Measurements from ENCODE around the gene ZNF442.
"Not testable (repeated sequence)": the region's sequence is repeated elsewhere in the genome, so short reads cannot be mapped to it uniquely, and the experiment has no call there.

Gene ZNF442

GRCh38 chr19:12331211-12331941, 34.1 kb downstream of the ZNF442 start:
- FAIRE-seq = no peak
- DNase-seq (ENCODE audit: insufficient read length, low spot score) = no peak

- FAIRE-seq (no peak), DNase-seq (ENCODE audit: insufficient read length, low spot score) (no peak)
Observed at GRCh38 chr19:12330340-12330739, 35.1 kb downstream of the ZNF442 start.

GRCh38 chr19:12325690-12326089, 39.8 kb downstream of the ZNF442 start:
- no peak for FAIRE-seq

GRCh38 chr19:12318782-12319413, 46.6 kb downstream of the ZNF442 start:
- FAIRE-seq (no peak), DNase-seq (ENCODE audit: insufficient read length, low spot score) (no peak)

More at GRCh38 chr19:12325690-12326089, 39.8 kb downstream of the ZNF442 start:
- no peak for DNase-seq (ENCODE audit: insufficient read length, low spot score)

- FAIRE-seq (no peak), DNase-seq (ENCODE audit: insufficient read length, low spot score) (no peak)
Observed at GRCh38 chr19:12314553-12314952, 50.9 kb downstream of the ZNF442 start.

- FAIRE-seq = not testable (repeated sequence)
Observed at GRCh38 chr19:12308891-12309290, 56.6 kb downstream of the ZNF442 start.

More at GRCh38 chr19:12308891-12309290, 56.6 kb downstream of the ZNF442 start:
- not testable (repeated sequence) for DNase-seq (ENCODE audit: insufficient read length, low spot score)

Data from HTR-8/SVneo (cell line).